Keratinocyte (primary cell): ENCODE results near the gene DRD3. TPM values are rescaled to one million over a fixed set of nuclear protein-coding genes. Genes with fewer than 3 reads are reported as not detected.

Experiments
- DNase-seq: peaks from one replicate; pipeline ENCODE4 v3.0.0-alpha.2; 2011; ENCODE audit warnings: low read depth, missing footprints, low spot score
- FAIRE-seq: peaks from 2 replicates; lab custom pipeline; 2011; peaks lifted over from hg19 to GRCh38; lab: Jason Lieb, UNC
- H2AFZ ChIP-seq: 2 replicates; pipeline ENCODE4 v1.6.0; 2012; ENCODE audit warnings: low read length, control low read depth, inconsistent platforms; ENCODE audit not compliant: control insufficient read depth
- H3K27ac ChIP-seq: 2 replicates; pipeline ENCODE4 v1.5.1; 2011; ENCODE audit warnings: low read length; ENCODE audit not compliant: control insufficient read depth, insufficient read depth
- H3K27me3 ChIP-seq: 3 replicates; pipeline ENCODE4 v1.6.0; 2011; ENCODE audit warnings: low read length; ENCODE audit not compliant: control insufficient read depth, insufficient read depth; ENCODE audit errors: extremely low read depth
- H3K36me3 ChIP-seq, 2 experiments: 2 replicates in 1 of 2; 3 replicates in 1 of 2; pipeline ENCODE4 v1.5.1; 2011; ENCODE audit warnings: low read length in 2 of 2, mild to moderate bottlenecking in 1 of 2; ENCODE audit not compliant: control insufficient read depth in 2 of 2, insufficient read depth in 2 of 2; ENCODE audit errors: extremely low read depth in 1 of 2
- H3K4me1 ChIP-seq: 3 replicates; pipeline ENCODE4 v1.5.1; 2011; ENCODE audit warnings: low read length; ENCODE audit not compliant: control insufficient read depth, insufficient read depth; ENCODE audit errors: extremely low read depth
- H3K4me2 ChIP-seq: 3 replicates; pipeline ENCODE4 v1.6.0; 2011; ENCODE audit warnings: low read depth, low read length; ENCODE audit not compliant: control insufficient read depth, insufficient read depth; ENCODE audit errors: extremely low read depth
- H3K4me3 ChIP-seq, 3 experiments: fragments of 200-600 bp in 1 of 3; sonication (generic) in 1 of 3; 2 replicates in 2 of 3; 3 replicates in 1 of 3; pipeline ENCODE4 v1.5.1; 2011 to 2016; ENCODE audit warnings: low read length in 3 of 3, mild to moderate bottlenecking in 3 of 3, control low read depth in 2 of 3, inconsistent platforms in 1 of 3, low read depth in 1 of 3, mixed read lengths in 1 of 3, mixed run types in 1 of 3, moderate library complexity in 1 of 3; ENCODE audit not compliant: control insufficient read depth in 2 of 3, insufficient read depth in 2 of 3; ENCODE audit errors: extremely low read depth in 1 of 3
- H3K79me2 ChIP-seq: 2 replicates; pipeline ENCODE4 v1.6.0; 2012; ENCODE audit warnings: low read length; ENCODE audit not compliant: control insufficient read depth, insufficient read depth
- H3K9ac ChIP-seq: 3 replicates; pipeline ENCODE4 v1.6.0; 2011; ENCODE audit warnings: low read length; ENCODE audit not compliant: control insufficient read depth, insufficient read depth; ENCODE audit errors: extremely low read depth
- H3K9me1 ChIP-seq: 3 replicates; pipeline ENCODE4 v1.6.0; 2011; ENCODE audit warnings: low read length; ENCODE audit not compliant: control insufficient read depth, insufficient read depth; ENCODE audit errors: extremely low read depth
- H3K9me3 ChIP-seq: 2 replicates; pipeline ENCODE4 v1.5.1; 2012; ENCODE audit warnings: low read depth, low read length; ENCODE audit not compliant: control insufficient read depth
- H4K20me1 ChIP-seq: 3 replicates; pipeline ENCODE4 v1.6.0; 2011; ENCODE audit warnings: low read length; ENCODE audit not compliant: control insufficient read depth, insufficient read depth; ENCODE audit errors: extremely low read depth
- EZH2 ChIP-seq: IDR thresholded peaks from one replicate; pipeline ENCODE4 v1.6.1; 2012; ENCODE audit warnings: inconsistent platforms, mild to moderate bottlenecking, low read length, moderate library complexity
- dilution Hi-C: fragments of 300-500 bp; cut with MboI; formaldehyde crosslinking; loops from one replicate; pipeline ENCODE4 v1.7.0; 2020; ENCODE audit warnings: low sequenced_read_pairs; ENCODE audit not compliant: extremely low pct_ligation_motif_present
- polyA plus RNA-seq, 5 experiments: library from polyadenylated mRNA; depleted of rRNA in 3 of 5; stranded (reverse) in 3 of 5; stranded (forward) in 1 of 5; unstranded in 1 of 5; fragments of >200 nt; gene quantifications; 1 replicate in 1 of 5; 2 replicates in 3 of 5; 3 replicates in 1 of 5; pipeline versions ENCODE4 v1.2.1 to v1.2.3, GENCODE V29; 2011 to 2012; ENCODE audit warnings: missing spikeins in 2 of 5, low read depth in 1 of 5, low replicate concordance in 1 of 5
- TF ChIP-seq, protein P1 (sequence below), 3 experiments: IDR thresholded peaks in 1 of 3; conservative IDR thresholded peaks in 1 of 3; optimal IDR thresholded peaks in 1 of 3; 2 replicates in 2 of 3; 3 replicates in 1 of 3; pipeline versions ENCODE3 to v1.5.1; 2011; ENCODE audit warnings: low read length in 3 of 3, mild to moderate bottlenecking in 3 of 3, moderate library complexity in 2 of 3, control low read depth in 1 of 3, inconsistent platforms in 1 of 3; ENCODE audit not compliant: insufficient read depth in 2 of 3; ENCODE audit errors: extremely low read depth in 1 of 3

Gene DRD3
- polyA plus RNA-seq, 1 donor (not counting 4 experiments of a cell fraction or from before 2014, with no cell fraction given), result not detected

DNA sequence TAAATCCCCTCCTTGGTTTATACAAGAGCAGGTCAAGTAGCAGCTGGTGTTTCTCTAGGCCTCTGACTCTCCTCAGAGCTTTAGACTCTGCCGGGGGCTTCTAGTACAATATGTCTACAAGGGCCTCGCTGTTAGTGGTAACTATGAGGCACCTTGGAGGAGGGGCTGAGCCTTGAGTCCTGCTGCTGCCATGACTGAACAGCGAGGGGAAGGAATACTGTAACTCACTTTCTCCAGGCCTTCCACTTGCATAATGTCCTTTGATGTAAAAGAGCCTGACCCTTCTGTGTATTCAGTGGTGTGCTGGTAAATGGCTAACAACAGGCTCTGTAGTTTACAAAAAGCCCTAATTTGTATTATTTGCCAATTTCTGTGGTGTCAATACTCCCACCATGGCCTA lies 27.8 kb downstream of the DRD3 start:
- Histone ChIP-seq H3K4me1 (peaks cover 9% of the 10 kb centered on the region), H3K27ac (no peak overlapping the region), H3K36me3 (no peaks in the 10 kb centered on the region), H3K9me3 (no peaks in the 10 kb centered on the region), H3K4me2 (no peak overlapping the region), H3K79me2 (no peaks in the 10 kb centered on the region), H3K4me3 (no peak overlapping the region), H2AFZ (no peak overlapping the region), H3K27me3 (peaks cover 12% of the 10 kb centered on the region), H3K9ac (no peak overlapping the region), H4K20me1 (no peaks in the 10 kb centered on the region), H3K9me1 (no peaks in the 10 kb centered on the region)
- no peak for TF ChIP-seq EZH2
- TF ChIP-seq, protein P1, sequence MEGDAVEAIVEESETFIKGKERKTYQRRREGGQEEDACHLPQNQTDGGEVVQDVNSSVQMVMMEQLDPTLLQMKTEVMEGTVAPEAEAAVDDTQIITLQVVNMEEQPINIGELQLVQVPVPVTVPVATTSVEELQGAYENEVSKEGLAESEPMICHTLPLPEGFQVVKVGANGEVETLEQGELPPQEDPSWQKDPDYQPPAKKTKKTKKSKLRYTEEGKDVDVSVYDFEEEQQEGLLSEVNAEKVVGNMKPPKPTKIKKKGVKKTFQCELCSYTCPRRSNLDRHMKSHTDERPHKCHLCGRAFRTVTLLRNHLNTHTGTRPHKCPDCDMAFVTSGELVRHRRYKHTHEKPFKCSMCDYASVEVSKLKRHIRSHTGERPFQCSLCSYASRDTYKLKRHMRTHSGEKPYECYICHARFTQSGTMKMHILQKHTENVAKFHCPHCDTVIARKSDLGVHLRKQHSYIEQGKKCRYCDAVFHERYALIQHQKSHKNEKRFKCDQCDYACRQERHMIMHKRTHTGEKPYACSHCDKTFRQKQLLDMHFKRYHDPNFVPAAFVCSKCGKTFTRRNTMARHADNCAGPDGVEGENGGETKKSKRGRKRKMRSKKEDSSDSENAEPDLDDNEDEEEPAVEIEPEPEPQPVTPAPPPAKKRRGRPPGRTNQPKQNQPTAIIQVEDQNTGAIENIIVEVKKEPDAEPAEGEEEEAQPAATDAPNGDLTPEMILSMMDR (optimal IDR thresholded peaks at IDR 0.05 in 1 of 3, IDR thresholded peaks at IDR 0.05 in 1 of 3, conservative IDR thresholded peaks at IDR 0.05 in 1 of 3; ENCODE audit: extremely low read depth in 1 of 3, insufficient read depth in 2 of 3, low read length in 3 of 3), result no peak
- dilution Hi-C loops, result no loop called here
- DNase-seq, result no peak
- no peak for FAIRE-seq

DNA sequence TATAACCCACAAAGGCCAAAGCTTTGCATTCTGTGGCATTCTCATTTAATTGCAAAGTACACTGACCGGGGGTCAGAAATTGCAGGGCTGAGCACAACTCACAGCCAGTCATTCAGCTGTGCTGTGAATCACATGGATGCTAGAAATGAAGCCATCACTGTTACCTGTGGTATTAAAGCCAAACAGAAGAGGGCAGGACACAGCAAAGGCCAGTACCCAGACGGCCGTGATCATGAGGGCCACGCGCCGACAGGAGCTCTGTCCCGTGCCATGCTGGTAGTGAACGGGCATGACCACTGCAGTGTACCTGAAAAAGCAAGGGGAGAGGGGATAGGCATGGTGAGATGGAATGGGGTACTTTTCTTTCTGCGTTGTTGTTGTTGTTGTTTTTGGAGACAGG lies 31.6 kb downstream of the DRD3 start:
- TF ChIP-seq, protein P1 (optimal IDR thresholded peaks at IDR 0.05 in 1 of 3, IDR thresholded peaks at IDR 0.05 in 1 of 3, conservative IDR thresholded peaks at IDR 0.05 in 1 of 3; ENCODE audit: extremely low read depth in 1 of 3, insufficient read depth in 2 of 3, low read length in 3 of 3), result no peak
- no peak for TF ChIP-seq EZH2
- Histone ChIP-seq H3K9ac (no peak overlapping the region), H3K27ac (no peak overlapping the region), H3K9me3 (no peaks in the 10 kb centered on the region), H3K27me3 (peaks cover 5% of the 10 kb centered on the region), H3K4me1 (peaks cover 8% of the 10 kb centered on the region), H3K4me3 (no peak overlapping the region), H3K9me1 (no peaks in the 10 kb centered on the region), H3K79me2 (no peaks in the 10 kb centered on the region), H3K4me2 (no peak overlapping the region), H4K20me1 (no peaks in the 10 kb centered on the region), H2AFZ (no peak overlapping the region), H3K36me3 (no peaks in the 10 kb centered on the region)
- no peak for DNase-seq
- no peak for FAIRE-seq
- dilution Hi-C loops, result no loop called here
